NK-92 (cell line): Measurements from ENCODE around the gene PPME1.

Experiments
- DNase-seq: peaks from one replicate; lab custom pipeline; 2025; ENCODE audit not compliant: unreplicated experiment; lab: John Stamatoyannopoulos, UW

Gene PPME1

GRCh38 chr11:74157169-74157568 lies 13.9 kb upstream of the PPME1 start:
- DNase-seq: no peak

- DNase-seq: no peak
Observed at GRCh38 chr11:74159642-74160041, 11.4 kb upstream of the PPME1 start.

GRCh38 chr11:74162681-74163467 lies 8.2 kb upstream of the PPME1 start:
- DNase-seq: no peak

- DNase-seq: no peak
Observed at GRCh38 chr11:74168838-74169237, 2.3 kb upstream of the PPME1 start.

- no peak for DNase-seq
Observed at GRCh38 chr11:74169738-74170458, 1.2 kb upstream of the PPME1 start.

GRCh38 chr11:74171630-74171968 lies 510 bp downstream of the PPME1 start:
- DNase-seq: no peak

- DNase-seq: no peak
Observed at GRCh38 chr11:74171997-74172396, 908 bp downstream of the PPME1 start.

- no peak for DNase-seq
Observed at GRCh38 chr11:74175920-74176319, 4.8 kb downstream of the PPME1 start.

- DNase-seq: no peak
Observed at GRCh38 chr11:74179234-74180052, 8.4 kb downstream of the PPME1 start.

GRCh38 chr11:74182635-74183034 lies 11.5 kb downstream of the PPME1 start:
- no peak for DNase-seq

- no peak for DNase-seq
Observed at GRCh38 chr11:74185285-74185684, 14.2 kb downstream of the PPME1 start.

GRCh38 chr11:74185695-74186094 lies 14.6 kb downstream of the PPME1 start:
- no peak for DNase-seq

- no peak for DNase-seq
Observed at GRCh38 chr11:74195828-74196227, 24.7 kb downstream of the PPME1 start.

GRCh38 chr11:74196781-74197486 lies 25.8 kb downstream of the PPME1 start:
- DNase-seq: no peak

GRCh38 chr11:74203966-74204365 lies 32.9 kb downstream of the PPME1 start:
- DNase-seq: no peak

- DNase-seq: no peak
Observed at GRCh38 chr11:74204701-74205100, 33.6 kb downstream of the PPME1 start.

GRCh38 chr11:74205181-74205580 lies 34.1 kb downstream of the PPME1 start:
- DNase-seq: no peak

- no peak for DNase-seq
Observed at GRCh38 chr11:74206746-74207145, 35.7 kb downstream of the PPME1 start.

- DNase-seq: no peak
Observed at GRCh38 chr11:74208507-74208906, 37.4 kb downstream of the PPME1 start.

- DNase-seq: no peak
Observed at GRCh38 chr11:74212533-74212932, 41.4 kb downstream of the PPME1 start.

GRCh38 chr11:74220376-74220775 lies 49.3 kb downstream of the PPME1 start:
- no peak for DNase-seq
